Measurements from ENCODE around the gene MPEG1.

DNA sequence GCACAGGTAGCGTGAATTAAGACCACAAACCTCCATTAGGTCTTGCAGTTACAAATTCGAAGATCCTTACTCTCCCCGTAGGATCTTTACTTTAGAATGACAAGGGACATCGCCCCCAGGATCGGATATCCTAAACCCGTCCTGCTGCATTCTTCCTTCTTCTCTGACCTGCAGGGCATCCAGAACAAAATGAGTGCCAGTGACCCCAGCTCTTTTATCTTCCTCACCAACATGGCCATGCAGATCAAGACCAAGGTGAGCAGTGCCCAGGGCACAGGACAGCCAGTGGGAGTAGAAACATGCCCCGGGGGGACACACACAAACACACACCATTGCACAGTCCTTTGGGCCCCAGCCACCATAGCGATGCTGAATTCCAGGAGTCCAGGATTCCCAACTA is 42.6 kb upstream of the MPEG1 start:
- TF ChIP-seq MBD2 (IDR thresholded peaks at IDR 0.05; ENCODE audit: borderline replicate concordance, low read depth) (no peak), POLR2AphosphoS5 (IDR thresholded peaks at IDR 0.05; ENCODE audit: control insufficient read depth, insufficient read depth, low read depth, low read length) (no peak), MTA2 (IDR thresholded peaks at IDR 0.05; ENCODE audit: low read depth) (no peak), MXI1 (IDR thresholded peaks at IDR 0.05; ENCODE audit: low read depth, low read length) (no peak), ZBTB49 (CRISPR knock-in tag; IDR thresholded peaks at IDR 0.05; ENCODE audit: borderline replicate concordance) (no peak)
